Activated T-helper 9 cell treated with anti-CD3 and anti-CD28 coated beads, Interleukin-2, amount 50 U/mL, for 16 hours (primary cell): Measurements from ENCODE around the gene TCF25.
"Not testable (repeated sequence)": the region's sequence is repeated elsewhere in the genome, so short reads cannot be mapped to it uniquely, and the experiment has no call there.

Source experiments
- DNase-seq: peaks from one replicate; pipeline ENCODE4 v3.0.0-alpha.2; 2020; ENCODE audit warnings: low read depth

TCF25 gene, protein sequence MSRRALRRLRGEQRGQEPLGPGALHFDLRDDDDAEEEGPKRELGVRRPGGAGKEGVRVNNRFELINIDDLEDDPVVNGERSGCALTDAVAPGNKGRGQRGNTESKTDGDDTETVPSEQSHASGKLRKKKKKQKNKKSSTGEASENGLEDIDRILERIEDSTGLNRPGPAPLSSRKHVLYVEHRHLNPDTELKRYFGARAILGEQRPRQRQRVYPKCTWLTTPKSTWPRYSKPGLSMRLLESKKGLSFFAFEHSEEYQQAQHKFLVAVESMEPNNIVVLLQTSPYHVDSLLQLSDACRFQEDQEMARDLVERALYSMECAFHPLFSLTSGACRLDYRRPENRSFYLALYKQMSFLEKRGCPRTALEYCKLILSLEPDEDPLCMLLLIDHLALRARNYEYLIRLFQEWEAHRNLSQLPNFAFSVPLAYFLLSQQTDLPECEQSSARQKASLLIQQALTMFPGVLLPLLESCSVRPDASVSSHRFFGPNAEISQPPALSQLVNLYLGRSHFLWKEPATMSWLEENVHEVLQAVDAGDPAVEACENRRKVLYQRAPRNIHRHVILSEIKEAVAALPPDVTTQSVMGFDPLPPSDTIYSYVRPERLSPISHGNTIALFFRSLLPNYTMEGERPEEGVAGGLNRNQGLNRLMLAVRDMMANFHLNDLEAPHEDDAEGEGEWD

DNA sequence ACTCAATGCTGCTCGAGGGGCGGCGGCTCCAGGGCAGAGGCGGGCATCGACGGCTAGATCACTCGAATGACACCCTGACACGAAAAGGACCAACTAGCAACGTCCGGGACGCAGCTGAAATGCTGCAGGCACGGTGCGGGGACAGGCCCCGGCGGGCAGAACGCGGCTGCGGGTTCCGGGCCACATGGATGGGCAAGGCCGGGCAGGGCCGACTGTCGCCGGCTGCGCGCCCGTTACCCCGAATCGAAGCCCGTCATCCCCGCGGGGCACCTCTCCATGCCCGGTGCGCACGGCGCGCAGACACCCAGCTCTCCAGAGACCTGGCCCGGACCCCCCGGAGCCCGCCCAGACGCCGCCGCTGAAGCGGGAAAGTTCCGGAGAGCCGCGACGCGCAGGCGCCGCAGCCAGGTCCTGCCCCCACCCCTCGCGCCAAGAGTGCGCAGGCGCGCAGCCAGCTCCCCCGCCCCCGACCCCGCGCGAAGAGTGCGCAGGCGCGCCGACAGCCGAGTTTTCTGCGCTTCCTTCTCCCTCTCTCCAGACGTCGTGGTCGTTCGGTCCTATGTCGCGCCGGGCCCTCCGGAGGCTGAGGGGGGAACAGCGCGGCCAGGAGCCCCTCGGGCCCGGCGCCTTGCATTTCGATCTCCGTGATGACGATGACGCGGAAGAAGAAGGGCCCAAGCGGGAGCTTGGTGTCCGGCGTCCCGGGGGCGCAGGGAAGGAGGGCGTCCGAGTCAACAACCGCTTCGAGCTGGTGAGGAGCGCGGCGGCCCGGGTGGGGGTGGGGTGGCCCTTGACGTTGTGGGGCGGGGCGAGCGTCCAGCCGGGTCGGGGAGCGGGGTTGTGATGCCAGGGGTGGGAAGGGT is at the start of gene TCF25:
TSS of gene TCF25 (plus strand) at position 484 of the 863 bp plus-strand sequence. CDS start at position 560, 76 bp downstream.
- peak; percentile 80 for DNase-seq

DNA sequence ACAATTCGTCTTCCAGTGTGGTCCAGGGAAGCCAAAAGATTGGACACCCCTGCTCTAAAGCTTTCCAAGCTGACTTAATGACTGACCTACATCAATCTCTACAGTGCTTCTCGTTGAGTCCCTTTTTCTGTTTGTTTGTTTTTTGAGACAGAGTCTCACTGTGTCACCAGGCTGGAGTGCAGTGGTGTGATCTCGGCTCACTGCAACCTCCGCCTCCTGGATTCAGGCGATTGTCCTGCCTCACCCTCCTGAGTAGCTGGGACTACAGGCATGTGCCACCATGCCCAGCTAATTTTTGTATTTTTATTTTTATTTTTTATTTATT is 49.6 kb upstream of the TCF25 start:
- not testable (repeated sequence) for DNase-seq

DNA sequence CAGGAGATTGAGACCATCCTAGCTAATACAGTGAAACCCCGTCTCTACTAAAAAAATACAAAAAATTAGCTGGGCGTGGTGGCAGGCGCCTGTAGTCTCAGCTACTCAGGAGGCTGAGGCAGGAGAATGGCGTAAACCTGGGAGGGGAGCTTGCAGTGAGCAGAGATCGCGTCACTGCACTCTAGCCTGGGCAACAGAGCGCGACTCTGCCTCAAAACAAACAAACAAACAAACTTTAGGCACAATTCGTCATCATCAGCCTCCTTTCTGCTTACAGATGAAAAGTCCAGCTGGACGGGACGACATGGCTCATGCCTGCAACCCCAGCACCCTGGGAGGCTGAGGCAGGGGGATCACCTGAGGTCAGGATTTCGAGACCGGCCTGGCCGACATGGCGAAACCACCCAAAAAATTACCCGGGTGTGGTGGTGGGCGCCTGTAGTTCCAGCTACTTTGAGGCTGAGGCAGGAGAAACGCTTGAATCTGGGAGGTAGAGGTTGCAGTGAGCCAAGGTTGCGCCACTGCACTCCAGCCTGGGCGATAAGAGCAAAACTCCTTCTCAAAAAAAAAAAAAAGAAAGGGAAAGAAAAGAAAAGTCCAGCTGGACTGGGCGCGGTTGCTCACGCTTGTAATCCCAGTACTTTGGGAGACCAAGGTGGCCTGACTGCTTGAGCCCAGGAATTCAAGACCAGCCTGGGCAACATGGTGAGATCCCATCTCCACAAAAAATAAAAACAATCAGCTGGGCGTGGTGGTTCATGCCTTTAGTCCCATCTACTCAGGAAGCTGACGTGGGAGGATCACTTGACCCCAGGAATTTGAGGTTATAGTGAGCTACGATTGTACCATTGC is 46.6 kb upstream of the TCF25 start:
- no peak for DNase-seq

DNA sequence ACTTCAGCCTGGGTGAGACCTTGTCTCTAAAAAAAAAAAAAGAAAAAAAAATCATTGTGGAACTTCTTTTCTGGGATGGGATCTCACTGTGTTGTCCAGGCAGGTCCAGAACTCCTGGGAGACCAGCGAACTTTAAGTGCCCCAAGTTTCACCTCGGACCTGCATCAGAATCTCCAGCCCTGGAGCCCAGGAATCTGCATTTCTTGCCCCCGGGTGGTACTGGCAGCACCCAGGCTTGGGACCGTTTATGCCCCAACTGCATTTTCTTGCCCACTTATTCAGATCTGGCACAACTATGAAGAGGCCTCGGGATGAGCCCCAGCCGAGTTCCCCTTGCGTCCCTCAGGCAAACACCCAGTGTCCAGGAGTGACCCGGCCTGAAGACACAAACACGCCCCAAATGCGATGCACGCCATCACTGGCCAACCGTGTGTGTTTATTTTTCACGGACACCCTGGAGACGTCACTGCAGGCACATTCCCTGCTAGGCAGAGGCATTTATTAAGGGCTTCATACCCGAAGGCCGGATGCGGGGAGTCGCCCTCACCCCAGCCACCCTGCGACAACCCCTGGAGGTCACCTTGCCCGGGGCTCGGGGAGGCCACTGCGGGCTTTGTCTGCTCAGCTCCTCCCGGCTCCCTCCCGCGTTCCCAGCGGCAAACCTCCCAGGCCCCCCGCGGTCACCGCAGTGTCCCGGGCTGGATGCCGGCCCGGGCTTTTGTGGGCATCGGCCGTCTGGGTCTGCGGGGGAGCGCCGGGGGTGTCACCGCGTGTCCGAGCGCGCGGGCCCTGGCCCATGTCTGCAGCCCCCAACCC is 45.8 kb upstream of the TCF25 start:
- no peak for DNase-seq

DNA sequence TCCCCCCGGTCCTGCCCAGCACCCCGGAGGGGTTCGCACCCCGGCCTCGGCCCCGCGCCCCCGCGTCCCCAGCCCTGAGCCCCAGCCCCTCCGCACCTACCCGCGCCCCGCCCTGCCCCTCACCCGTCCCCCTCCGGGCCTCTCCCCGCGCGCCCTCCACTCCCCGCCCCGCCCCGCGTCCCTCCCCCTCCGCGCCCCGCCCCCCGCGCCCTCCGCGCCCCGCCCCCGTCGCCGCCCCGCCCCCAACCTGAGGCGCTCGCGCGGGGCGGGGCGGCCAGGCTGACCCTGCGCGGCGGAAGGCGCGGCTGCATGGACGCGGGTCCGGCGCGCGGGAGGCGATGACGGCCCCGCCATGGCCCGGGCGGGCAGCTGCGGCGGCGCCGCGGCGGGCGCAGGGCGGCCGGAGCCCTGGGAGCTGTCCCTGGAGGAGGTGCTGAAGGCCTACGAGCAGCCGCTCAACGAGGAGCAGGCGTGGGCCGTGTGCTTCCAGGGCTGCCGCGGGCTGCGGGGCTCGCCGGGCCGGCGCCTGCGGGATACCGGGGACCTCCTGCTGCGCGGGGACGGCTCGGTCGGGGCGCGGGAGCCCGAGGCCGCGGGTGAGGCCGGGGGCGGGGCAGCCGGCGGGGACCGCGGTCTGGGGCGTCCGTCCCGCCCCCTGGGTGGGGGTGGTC is 45.1 kb upstream of the TCF25 start, which contains the start of gene SPIRE2:
TSS of gene SPIRE2 (plus strand) at position 277 of the 671 bp plus-strand sequence. CDS start at position 353, 76 bp downstream.
- peak; percentile 56 for DNase-seq

DNA sequence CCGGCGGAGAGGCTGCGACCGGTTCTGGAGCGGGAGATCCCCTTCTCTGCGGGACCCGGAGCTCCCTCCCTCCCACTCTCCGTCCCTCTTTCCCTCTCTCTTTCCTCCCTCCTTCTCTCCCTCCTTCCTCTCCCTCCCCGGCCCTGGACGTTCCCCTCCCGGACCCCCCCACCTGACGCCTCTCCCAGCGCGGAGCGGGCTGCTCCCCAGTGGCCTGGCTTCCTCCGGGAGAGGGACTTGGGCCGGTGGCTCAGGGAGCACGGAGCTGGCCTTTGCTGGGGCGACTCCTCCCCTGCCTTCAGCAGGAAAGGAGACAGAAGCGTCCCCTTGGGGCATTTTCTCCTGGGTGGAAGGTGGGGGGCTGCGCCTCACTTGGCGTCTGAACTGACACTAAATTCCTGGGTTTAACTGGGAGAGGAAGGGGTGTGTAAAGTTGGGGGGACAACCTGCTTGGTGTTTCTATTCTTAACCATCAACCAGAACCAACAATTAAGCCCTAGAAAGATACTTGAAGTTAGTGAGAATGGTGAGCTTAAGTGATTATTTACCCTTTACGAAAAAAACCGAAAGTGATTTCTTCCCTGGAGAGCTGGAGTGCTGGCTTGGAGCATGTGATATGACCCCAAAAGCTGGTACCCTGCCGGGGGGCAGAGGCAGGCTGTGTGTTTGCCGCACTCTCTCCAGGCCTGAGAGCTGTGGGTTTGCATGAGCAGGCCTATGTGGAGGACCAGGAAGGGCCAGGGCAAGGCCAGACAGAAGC is 44.3 kb upstream of the TCF25 start:
- DNase-seq = no peak

DNA sequence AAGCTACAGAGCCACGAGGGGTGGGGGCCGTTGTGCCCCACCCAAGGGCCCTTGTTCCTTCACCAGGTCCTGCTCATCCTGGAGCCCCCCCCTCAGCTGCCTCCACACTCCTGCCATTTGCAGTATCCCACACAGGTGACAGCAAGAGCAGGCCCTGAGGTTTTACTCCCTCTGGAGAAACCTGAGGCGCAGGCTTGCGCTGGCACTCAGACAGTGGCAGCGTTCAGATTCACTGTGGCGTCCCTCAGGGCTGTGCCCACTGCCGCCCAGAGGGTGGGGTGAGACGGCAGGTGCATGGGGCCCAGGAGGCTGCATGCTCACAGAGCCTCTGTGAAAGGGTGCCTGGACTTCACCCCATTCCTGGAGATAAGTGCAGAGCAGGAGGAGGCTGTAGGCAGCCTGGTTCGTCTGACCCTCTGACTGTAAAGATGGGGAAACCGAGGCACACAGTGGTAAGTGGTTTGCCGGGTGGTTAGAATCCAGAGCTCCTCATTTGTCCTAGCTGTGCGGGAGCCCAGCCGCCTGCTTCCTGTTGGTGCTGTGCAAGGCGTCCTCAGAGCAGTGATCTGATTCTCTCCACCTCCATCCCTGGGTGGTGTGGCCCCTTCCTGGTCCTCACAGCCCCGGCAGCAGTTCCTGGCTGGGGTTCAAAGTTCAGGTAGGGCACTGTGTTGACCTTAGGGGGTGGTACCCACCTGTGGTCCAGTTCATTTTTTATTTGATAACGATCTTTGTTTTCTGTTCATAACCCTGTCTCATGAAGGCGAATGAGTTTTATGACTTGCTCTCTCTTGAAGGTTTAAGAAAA is 43.6 kb upstream of the TCF25 start:
- DNase-seq = no peak

DNA sequence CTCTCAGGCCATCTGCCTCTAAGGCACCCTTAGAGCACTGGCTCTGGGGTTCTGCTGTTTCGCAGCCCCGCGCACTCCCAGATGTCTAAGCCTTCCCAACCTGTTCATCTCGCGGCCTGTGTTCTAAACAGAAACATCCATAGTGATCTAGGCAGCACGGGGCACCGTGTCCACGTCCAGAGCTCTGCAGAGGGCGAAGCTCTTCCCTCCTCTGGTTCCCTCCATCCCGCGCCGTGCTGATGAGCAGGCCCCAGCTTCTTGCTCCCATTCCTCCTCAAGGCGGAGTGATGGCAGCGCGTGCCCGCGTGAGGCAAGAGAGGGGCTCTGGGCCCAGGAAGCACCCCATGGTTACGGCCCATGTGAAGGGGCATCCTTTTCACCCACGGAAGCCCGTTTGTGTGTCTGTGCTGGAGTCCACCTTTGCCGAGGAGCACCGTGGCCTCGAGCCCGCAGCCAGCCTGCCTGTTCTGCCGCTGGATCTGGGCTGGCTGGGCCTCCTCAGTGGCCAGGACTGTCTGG is 41.5 kb upstream of the TCF25 start:
- DNase-seq = no peak

DNA sequence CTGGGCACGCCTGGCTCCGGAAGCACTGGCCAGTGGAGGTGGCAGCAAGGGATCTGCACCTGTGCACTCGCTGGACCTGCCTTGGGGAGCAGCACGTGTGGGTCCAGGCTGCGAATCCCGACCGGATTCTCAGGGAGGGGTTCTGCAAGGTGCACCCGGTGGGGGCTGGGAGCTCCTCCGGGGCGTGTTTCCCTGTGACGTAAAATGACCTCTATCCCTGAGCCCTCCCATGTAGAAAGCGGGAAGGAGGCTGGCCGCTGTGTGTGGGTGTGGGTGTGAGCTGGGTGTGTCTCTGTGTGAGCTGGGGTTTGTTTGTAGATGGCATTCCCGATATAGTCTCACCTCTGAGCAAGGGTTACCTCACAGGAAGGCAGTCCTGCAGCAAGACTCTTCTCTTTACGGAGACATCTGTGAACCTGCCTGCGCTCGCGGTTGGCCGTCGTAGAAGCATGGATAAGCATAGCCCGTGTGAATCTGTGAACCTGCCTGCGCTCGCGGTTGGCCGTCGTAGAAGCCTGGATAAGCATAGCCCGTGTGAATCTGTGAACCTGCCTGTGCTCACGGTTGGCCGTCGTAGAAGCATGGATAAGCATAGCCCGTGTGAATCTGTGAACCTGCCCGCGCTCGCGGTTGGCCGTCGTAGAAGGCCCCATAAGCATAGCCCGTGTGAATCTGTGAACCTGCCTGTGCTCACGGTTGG is 39.6 kb upstream of the TCF25 start:
- not testable (repeated sequence) for DNase-seq

DNA sequence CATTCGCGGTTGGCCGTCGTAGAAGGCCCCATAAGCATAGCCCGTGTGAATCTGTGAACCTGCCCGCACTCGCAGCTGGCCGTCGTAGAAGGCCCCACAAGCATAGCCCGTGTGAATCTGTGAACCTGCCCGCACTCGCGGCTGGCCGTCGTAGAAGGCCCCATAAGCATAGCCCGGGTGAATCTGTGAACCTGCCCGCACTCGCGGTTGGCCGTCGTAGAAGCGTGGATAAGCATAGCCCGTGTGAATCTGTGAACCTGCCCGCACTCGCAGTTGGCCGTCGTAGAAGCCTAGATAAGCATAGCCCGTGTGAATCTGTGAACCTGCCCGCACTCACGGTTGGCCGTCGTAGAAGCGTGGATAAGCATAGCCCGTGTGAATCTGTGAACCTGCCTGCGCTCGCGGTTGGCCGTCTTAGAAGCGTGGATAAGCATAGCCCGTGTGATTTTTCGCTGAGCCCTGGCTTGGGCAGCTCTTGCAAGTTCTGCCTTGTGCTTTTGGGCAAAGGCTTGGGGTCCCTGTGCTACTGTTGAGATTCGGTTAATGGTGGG is 38.5 kb upstream of the TCF25 start:
- DNase-seq = not testable (repeated sequence)

DNA sequence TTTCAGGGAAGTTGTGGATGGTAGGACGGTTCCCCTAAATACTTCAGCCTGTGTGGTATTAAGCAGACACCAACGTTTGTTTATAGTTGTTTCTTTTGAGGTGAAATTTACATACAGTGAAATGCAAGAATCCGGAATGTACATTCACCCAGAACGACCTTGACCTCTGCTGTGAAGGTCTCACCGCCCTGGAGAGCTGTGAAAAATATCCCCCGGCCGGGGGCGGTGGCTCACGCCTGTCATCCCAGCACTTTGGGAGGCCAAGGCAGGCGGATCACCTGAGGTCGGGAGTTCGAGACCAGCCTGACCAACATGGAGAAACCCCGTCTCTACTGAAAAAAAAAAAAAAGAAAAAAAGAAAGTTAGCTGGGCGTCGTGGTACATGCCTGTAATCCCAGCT is 36.9 kb upstream of the TCF25 start:
- not testable (repeated sequence) for DNase-seq

DNA sequence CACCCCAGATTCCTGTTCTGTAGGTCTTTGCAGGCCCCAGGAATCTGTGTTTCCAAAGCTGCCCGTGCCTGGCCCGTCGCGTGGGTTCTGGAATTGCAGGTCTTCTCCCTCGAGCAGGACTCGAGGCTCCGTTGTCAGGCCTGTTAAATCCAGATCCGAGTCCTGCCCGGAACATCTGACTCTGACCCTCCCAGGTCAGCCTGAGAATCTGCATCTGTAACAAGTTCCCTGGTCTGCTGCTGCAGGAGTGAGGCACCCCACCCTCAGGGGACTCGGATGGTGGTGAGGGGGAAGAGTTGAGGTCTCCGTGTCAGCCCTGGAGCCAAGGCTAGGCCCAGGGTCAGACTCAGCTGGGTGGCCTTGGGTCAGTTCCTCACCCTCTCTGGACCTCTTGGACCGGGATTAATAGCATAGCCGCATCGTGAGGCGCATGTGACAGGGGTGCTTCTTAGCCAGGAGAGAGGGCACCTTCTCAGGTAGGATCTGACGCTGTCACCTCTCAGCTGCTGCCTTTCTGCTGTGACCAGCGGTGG is 36.3 kb upstream of the TCF25 start:
- no peak for DNase-seq

DNA sequence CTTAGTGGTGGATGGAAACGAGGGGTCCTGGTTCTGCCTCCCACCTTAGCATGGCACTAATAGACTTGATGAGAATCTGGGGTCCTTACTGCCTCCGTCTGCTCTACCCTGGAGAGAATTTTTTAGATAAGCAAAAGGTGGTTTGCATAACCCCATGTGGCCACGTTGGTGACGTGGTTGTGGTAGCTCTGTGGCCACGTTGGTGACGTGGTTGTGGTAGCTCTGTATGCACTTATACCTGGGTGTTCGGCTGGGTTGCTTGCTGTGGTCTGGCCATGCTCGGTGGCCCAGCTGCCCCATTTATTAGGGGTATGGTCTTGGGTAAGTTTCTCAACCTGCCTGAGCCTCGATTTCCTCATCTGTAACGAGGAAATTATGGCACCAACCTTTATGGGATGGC is 32.1 kb upstream of the TCF25 start:
- DNase-seq = no peak

DNA sequence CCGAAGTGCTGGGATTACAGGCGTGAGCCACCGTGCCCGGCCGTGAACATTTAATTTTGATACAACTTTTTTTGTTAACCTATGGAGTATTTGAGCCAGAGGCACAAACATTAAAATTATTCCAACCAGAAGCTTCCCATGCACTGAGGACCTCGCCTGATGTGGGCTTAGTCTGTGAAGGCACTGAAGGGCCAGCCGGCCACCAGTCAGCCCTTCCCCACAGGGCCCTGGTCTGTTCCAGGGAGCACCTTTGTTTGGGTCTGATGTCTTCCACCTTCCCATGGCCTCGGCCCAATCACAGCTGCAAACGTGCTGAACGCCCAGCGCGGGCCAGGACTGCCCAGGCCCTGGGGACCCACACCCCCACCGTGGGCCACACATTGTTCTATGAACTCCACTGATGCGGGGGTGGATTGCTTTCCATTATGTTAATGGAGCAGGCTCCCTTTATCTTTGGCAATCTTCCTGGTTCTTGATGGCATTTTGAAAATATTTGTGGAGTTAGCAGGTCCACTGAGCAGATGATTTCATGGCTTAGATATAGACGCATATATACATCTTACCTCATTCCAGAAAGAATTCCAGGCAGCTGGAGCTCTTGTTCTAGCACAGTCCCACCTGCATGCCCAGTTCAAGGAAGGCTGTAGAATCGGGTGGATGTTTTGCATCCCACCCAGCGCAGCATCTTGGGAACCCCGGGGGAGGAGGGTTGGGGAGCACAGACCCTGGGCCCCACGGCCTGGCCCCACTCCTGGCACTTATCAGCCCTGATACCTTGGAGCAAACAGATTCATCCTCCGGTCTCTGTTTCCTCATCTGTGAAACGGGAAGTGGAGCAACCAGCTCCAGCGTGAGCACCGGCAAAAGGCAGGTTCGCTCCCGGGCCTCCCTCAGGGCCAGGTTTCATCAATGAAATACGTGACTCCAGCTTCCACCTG is 30.7 kb upstream of the TCF25 start:
- DNase-seq = no peak

DNA sequence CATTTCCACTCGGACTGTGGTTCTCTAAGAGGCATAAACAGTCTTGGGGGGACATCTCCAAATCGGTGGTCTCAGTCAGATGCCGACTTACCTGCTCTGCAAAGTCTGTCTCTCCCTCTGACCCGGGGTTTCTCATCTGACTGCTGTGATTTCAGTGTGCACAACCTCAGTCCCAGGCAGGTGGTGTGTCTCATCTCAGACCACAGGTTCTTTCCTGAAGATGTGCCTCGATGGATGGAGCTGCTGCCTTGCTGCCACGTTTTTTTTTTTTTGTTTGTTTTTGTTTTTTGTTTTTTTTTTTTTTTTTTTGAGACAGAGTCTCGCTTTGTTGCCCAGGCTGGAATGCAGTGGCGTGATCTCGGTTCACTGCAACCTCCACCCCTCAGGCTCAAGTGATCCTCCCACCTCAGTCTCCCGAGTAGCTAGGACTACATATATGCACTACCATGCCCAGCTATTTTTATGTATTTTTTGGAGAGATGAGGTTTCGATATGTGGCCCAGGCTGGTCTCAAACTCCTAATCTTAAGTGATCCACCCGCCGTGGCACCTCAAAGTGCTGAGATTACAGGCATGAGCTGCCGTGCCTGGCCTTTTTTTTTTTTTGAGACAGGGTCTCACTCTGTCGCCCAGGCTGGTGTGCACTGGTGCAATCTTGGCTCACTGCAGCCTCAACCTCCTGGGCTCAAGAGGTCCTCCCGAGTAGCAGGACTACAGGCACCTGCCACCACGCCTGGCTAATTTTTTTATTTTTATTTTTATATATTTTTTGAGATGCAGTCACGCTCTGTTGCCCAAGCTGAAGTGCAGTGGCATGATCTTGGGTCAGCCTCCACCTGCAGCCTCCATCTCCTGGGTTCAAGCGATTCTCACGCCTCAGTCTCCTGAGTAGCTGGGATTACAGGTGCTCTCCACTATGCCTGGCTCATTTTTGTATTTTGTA is 29.7 kb upstream of the TCF25 start:
- DNase-seq = no peak
